Ovary (tissue), 9 donors: ENCODE results near the gene PTGIS. TPM values are rescaled to one million over a fixed set of nuclear protein-coding genes. Genes with fewer than 3 reads are reported as not detected.

ENCODE experiments used
- DNase-seq, 5 donors: peaks; one replicate each; pipeline ENCODE4 v3.0.0-alpha.2; 2019 to 2020
- H3K27ac ChIP-seq, 2 donors: fragments of 200-600 bp; one replicate each; pipeline versions ENCODE4 v1.5.1 to v1.8.0; 2019 to 2022
- H3K27me3 ChIP-seq: fragments of 200-600 bp; one replicate; pipeline ENCODE4 v1.8.0; 2022
- H3K36me3 ChIP-seq: fragments of 200-600 bp; sonication (generic); one replicate; pipeline ENCODE4 v1.5.1; 2019
- H3K4me1 ChIP-seq: one replicate; pipeline ENCODE4 v1.8.1; 2013; ENCODE audit warnings: mild to moderate bottlenecking, moderate library complexity; ENCODE audit not compliant: insufficient read depth
- H3K4me3 ChIP-seq: fragments of 200-600 bp; sonication (generic); one replicate; pipeline ENCODE4 v1.5.1; 2017
- H3K9me3 ChIP-seq, 2 donors: fragments of 200-600 bp in 1 of 2; sonication (generic) in 1 of 2; one replicate each; pipeline versions ENCODE4 v1.5.1 to v1.8.1; 2013 to 2019; ENCODE audit warnings: mild to moderate bottlenecking in 1 of 2, moderate library complexity in 1 of 2
- EP300 ChIP-seq: sonication (generic); formaldehyde crosslinking; IDR thresholded peaks from one replicate; pipeline ENCODE4 v1.6.1; 2017; ENCODE audit warnings: antibody characterized with exemption
- POLR2A ChIP-seq: fragments of 450-650 bp; IDR thresholded peaks from one replicate; pipeline ENCODE4 v1.6.1; 2017; ENCODE audit warnings: antibody characterized with exemption, mild to moderate bottlenecking, moderate library complexity
- WGBS, 3 donors: extraction: QIAGEN DNeasy Blood & Tissue Kit in 1 of 3; methylation state at CpG; one replicate each; pipeline versions ENCODE4 v1.1.5 to v1.1.7; 2013 to 2017; 5-methylcytosine and 5-hydroxymethylcytosine counted together
- intact Hi-C, 4 donors: fragments of 100-400 bp; cut with DNase I; formaldehyde crosslinking; loops; one replicate each; pipeline versions ENCODE4 v1.11.0 to v1.15.1; 2022 to 2023
- polyA plus RNA-seq, 2 donors: library from polyadenylated mRNA; stranded (reverse); fragments of 200-250 nt in 1 of 2; fragments of 350-450 nt in 1 of 2; fragmentation: Illumina TruSeq in 1 of 2; extraction: RNeasy Lipid Tissue Mini Kit (QIAGEN cat#74804) in 1 of 2; gene quantifications; one replicate each; pipeline ENCODE4 v1.2.3, GENCODE V29; 2013 to 2014
- total RNA-seq, 7 donors: library from RNA; depleted of rRNA in 2 of 7; stranded (reverse); fragments of >200 nt in 2 of 7; fragmentation: NEBNext Ultra II Directional in 3 of 7; extraction: Animal tissue kit (Norgen Biotek cat#: 25700) in 3 of 7; gene quantifications; one replicate each; pipeline versions ENCODE4 v1.1.0 to v1.2.4, GENCODE V29; 2016 to 2023
- TF ChIP-seq, protein P1 (sequence below), 3 donors: fragments of 450-650 bp in 2 of 3; fragments of 200-600 bp in 1 of 3; IDR thresholded peaks; one replicate each; pipeline versions ENCODE4 v1.5.1 to v1.8.0; 2016 to 2022; ENCODE audit warnings: antibody characterized with exemption in 3 of 3, mild to moderate bottlenecking in 1 of 3
- donor health status: DM: no; HTN: no; CAD: no; lungs with moderate emphysema.
- donor health status: DM: no; HTN: no; CAD: no.
- donor health status: Bipolar disorder and iron deficiency.
- donor health status: DM: yes; HTN: yes; CAD: no.
- donor health status: DM: no; HTN: no; CAD: no.
- donor health status: DM: yes; HTN: yes; CAD: no.

Gene PTGIS
- total and polyA plus RNA-seq, 9 donors = 38.3 to 221 (median 130) TPM

- no peak overlapping the region for H3K4me3 ChIP-seq
- H3K27ac ChIP-seq = no peak overlapping the region
- no peaks in the 10 kb centered on the region for H3K9me3 ChIP-seq
- 79 to 81% (median 80%) methylated on average over 4 of the region's 4 CpGs for WGBS, 3 donors
- DNase-seq = no peak
- TF ChIP-seq, protein P1, sequence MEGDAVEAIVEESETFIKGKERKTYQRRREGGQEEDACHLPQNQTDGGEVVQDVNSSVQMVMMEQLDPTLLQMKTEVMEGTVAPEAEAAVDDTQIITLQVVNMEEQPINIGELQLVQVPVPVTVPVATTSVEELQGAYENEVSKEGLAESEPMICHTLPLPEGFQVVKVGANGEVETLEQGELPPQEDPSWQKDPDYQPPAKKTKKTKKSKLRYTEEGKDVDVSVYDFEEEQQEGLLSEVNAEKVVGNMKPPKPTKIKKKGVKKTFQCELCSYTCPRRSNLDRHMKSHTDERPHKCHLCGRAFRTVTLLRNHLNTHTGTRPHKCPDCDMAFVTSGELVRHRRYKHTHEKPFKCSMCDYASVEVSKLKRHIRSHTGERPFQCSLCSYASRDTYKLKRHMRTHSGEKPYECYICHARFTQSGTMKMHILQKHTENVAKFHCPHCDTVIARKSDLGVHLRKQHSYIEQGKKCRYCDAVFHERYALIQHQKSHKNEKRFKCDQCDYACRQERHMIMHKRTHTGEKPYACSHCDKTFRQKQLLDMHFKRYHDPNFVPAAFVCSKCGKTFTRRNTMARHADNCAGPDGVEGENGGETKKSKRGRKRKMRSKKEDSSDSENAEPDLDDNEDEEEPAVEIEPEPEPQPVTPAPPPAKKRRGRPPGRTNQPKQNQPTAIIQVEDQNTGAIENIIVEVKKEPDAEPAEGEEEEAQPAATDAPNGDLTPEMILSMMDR (IDR thresholded peaks at IDR 0.05) = no peak
- TF ChIP-seq EP300 = no peak
- TF ChIP-seq POLR2A = no peak
- H3K36me3 ChIP-seq = no peaks in the 10 kb centered on the region
- H3K4me1 ChIP-seq = no peaks in the 10 kb centered on the region
- H3K27me3 ChIP-seq = no peaks in the 10 kb centered on the region
- intact Hi-C loops = no loop called here
These were observed 46.6 kb downstream of the PTGIS start for GRCh38 chr20:49521356-49521755.

GRCh38 chr20:49519777-49520359 lies 48.1 kb downstream of the PTGIS start:
- TF ChIP-seq, protein P1 (IDR thresholded peaks at IDR 0.05) = no peak
- TF ChIP-seq EP300 = no peak
- no peak for TF ChIP-seq POLR2A
- Histone ChIP-seq H3K4me1 (no peaks in the 10 kb centered on the region), H3K27me3 (no peaks in the 10 kb centered on the region), H3K27ac (no peak overlapping the region), H3K4me3 (no peak overlapping the region), H3K9me3 (no peaks in the 10 kb centered on the region), H3K36me3 (no peaks in the 10 kb centered on the region)
- DNase-seq = no peak
- intact Hi-C loops = loop anchor here in 1 of 4 donors (10.0 kb wide), 1 partner anchor 185 kb away; no protein-coding TSS in a partner anchor
- WGBS, 3 donors = 86 to 94% (median 88%) methylated on average over 5 of the region's 5 CpGs

- intact Hi-C loops = loop anchor here in 1 of 4 donors (10.0 kb wide), 1 partner anchor 184 kb away; no protein-coding TSS in a partner anchor
- no peaks in the 10 kb centered on the region for H3K36me3 ChIP-seq
- WGBS, 3 donors = 49 to 50% (median 49%) methylated on average over 4 of the region's 4 CpGs
These were observed 48.7 kb downstream of the PTGIS start for GRCh38 chr20:49519212-49519712.

DNA sequence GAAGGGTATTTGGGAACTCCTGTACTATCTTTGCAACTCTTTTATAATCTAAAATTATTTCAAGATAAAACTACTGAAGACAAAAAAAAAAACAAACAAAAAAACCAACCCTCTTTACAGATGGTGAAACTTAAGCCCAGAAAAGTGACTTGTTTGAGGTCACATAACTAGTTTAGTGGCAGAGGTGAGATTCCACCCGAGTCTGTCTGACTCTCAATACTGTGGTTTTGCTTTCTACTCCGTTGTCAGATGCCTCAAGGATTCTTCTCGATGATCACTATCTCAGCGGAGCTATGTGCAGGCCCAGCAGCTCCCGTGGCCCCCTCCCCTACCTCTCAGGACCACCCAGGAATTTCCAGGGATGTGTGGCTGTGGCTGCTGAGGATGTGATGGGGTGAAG lies 49.4 kb downstream of the PTGIS start:
- 41 to 60% (median 54%) methylated on average over 5 of the region's 5 CpGs for WGBS, 3 donors
- no peak for TF ChIP-seq POLR2A
- no peak for TF ChIP-seq EP300
- TF ChIP-seq, protein P1 (IDR thresholded peaks at IDR 0.05) = no peak
- Histone ChIP-seq H3K27ac (no peak overlapping the region), H3K9me3 (no peaks in the 10 kb centered on the region), H3K4me1 (no peaks in the 10 kb centered on the region), H3K36me3 (no peaks in the 10 kb centered on the region), H3K4me3 (no peak overlapping the region), H3K27me3 (no peaks in the 10 kb centered on the region)
- no peak for DNase-seq
- intact Hi-C loops = loop anchor here in 1 of 4 donors (10.0 kb wide), 1 partner anchor 184 kb away; no protein-coding TSS in a partner anchor

More at GRCh38 chr20:49519212-49519712, 48.7 kb downstream of the PTGIS start:
- no peak overlapping the region for H3K27ac ChIP-seq
- no peak overlapping the region for H3K4me3 ChIP-seq
- no peaks in the 10 kb centered on the region for H3K9me3 ChIP-seq
- H3K27me3 ChIP-seq = no peaks in the 10 kb centered on the region
- no peak for DNase-seq
- H3K4me1 ChIP-seq = no peaks in the 10 kb centered on the region
- TF ChIP-seq EP300 = no peak
- TF ChIP-seq POLR2A = no peak
- TF ChIP-seq, protein P1 (IDR thresholded peaks at IDR 0.05) = no peak
